Muscle of back (tissue), 11 donors: ENCODE data around the gene ZNF804A. TPM values are rescaled to one million over a fixed set of nuclear protein-coding genes. Genes with fewer than 3 reads are reported as not detected.

ENCODE experiments used
- DNase-seq, 3 donors: peaks; one replicate each; pipeline versions ENCODE4 v3.0.0 to v3.0.0-alpha.2; 2013
- polyA plus RNA-seq, 10 donors: library from polyadenylated mRNA; unstranded; fragments of 120-200 nt; gene quantifications; one replicate each; pipeline ENCODE4 v1.2.1, GENCODE V29; 2013; ENCODE audit not compliant: insufficient read length in 10 of 10

Gene ZNF804A
- polyA plus RNA-seq, 10 donors: 0.08 to 0.62 (median 0.21) TPM

DNA sequence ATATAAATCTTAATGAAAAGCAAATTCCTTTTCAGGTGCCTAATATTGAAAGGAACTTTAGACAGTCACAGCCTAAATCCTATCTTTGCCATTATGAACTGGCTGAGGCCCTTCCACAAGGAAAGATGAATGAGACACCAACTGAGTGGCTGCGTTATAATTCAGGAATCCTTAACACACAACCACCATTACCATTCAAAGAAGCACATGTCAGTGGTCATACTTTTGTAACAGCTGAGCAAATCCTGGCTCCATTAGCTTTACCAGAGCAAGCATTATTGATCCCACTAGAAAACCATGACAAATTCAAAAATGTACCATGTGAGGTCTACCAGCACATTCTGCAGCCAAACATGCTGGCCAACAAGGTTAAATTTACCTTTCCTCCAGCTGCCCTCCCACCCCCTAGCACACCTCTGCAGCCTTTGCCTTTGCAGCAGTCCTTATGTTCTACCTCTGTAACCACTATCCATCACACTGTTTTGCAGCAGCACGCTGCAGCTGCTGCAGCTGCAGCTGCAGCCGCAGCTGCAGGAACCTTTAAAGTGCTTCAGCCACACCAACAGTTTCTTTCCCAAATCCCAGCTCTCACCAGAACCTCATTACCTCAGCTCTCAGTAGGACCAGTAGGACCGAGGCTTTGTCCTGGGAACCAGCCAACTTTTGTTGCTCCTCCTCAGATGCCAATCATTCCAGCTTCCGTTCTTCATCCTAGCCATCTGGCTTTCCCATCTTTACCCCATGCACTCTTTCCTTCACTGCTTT, 340.1 kb downstream of the ZNF804A start:
- DNase-seq: peak in 2 of 3 donors; percentile 6 to 26

DNA sequence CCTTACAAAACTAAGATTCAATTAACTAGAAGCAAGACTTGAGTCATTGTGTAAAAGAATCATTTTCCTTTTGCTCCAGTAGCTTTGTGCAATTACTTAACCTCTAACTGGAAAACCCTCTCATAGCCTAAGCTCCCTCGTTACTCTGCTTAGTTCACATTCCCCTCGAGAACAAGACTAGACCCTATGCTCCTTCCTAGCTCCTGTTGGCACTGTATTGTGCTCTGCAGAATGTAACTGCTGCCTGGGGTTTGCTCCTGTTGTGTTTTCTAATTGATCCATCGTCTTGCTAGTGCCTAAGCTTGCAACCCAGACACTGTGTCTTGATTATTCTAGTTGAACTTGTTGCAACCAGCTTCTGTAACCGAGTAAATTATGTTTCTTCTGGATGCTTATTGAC, 347.0 kb downstream of the ZNF804A start:
- DNase-seq: no peak

- no peak for DNase-seq
These were observed 347.5 kb downstream of the ZNF804A start for GRCh38 chr2:184945824-184946223.

- DNase-seq: no peak
These were observed 358.5 kb downstream of the ZNF804A start for GRCh38 chr2:184956856-184957255.

DNA sequence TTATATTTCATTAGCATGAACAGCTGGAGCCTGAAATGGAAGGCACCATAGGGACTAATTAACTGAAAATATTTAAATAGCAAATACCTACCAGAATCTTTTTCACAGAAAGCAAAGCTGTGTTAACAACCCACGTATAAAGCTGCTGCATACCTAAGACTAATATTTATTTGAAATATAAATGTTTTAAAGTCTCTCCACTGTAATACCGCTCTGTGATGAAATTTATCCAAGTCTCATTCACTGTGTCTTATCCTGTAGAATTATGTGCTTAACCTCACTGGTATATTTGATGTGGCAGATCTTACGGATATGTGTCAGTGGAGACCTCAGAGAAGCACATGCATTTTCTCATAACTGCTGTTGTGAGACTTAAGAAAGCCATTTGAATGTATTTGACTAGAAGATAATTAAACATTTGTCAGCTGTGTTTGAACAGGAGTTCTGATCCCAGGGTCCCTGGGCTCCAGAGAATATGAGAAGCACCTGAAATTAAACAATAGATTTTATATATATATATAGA, 373.3 kb downstream of the ZNF804A start:
- DNase-seq: no peak
